ENCODE results near the gene AUTS2. TPM values are rescaled to one million over a fixed set of nuclear protein-coding genes. Genes with fewer than 3 reads are reported as not detected.

Gene AUTS2
- total RNA-seq, 1 experiment from 2014 or later, result 50.0 TPM

- POLR2A ChIA-PET, result interaction anchor here (0.7 kb wide), 1 partner anchor 47 kb away, joined by 3 read pairs; no protein-coding TSS in a partner anchor
- TF ChIP-seq GABPB1 (CRISPR knock-in tag; IDR thresholded peaks at IDR 0.05), result no peak
- TF ChIP-seq PRRX2 (CRISPR knock-in tag; IDR thresholded peaks at IDR 0.05), result no peak
- no peak for TF ChIP-seq MYBL2 (CRISPR knock-in tag; IDR thresholded peaks at IDR 0.05)
- TF ChIP-seq TEAD1 (CRISPR knock-in tag; IDR thresholded peaks at IDR 0.05), result no peak
- no peak for TF ChIP-seq TP53 (CRISPR knock-in tag; IDR thresholded peaks at IDR 0.05)
- TF ChIP-seq NFATC4 (CRISPR knock-in tag; IDR thresholded peaks at IDR 0.05), result no peak
- TF ChIP-seq, protein P1, sequence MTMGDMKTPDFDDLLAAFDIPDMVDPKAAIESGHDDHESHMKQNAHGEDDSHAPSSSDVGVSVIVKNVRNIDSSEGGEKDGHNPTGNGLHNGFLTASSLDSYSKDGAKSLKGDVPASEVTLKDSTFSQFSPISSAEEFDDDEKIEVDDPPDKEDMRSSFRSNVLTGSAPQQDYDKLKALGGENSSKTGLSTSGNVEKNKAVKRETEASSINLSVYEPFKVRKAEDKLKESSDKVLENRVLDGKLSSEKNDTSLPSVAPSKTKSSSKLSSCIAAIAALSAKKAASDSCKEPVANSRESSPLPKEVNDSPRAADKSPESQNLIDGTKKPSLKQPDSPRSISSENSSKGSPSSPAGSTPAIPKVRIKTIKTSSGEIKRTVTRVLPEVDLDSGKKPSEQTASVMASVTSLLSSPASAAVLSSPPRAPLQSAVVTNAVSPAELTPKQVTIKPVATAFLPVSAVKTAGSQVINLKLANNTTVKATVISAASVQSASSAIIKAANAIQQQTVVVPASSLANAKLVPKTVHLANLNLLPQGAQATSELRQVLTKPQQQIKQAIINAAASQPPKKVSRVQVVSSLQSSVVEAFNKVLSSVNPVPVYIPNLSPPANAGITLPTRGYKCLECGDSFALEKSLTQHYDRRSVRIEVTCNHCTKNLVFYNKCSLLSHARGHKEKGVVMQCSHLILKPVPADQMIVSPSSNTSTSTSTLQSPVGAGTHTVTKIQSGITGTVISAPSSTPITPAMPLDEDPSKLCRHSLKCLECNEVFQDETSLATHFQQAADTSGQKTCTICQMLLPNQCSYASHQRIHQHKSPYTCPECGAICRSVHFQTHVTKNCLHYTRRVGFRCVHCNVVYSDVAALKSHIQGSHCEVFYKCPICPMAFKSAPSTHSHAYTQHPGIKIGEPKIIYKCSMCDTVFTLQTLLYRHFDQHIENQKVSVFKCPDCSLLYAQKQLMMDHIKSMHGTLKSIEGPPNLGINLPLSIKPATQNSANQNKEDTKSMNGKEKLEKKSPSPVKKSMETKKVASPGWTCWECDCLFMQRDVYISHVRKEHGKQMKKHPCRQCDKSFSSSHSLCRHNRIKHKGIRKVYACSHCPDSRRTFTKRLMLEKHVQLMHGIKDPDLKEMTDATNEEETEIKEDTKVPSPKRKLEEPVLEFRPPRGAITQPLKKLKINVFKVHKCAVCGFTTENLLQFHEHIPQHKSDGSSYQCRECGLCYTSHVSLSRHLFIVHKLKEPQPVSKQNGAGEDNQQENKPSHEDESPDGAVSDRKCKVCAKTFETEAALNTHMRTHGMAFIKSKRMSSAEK (CRISPR knock-in tag; IDR thresholded peaks at IDR 0.05; ENCODE audit: borderline replicate concordance), result no peak
- TF ChIP-seq E2F4 (CRISPR knock-in tag; IDR thresholded peaks at IDR 0.05; ENCODE audit: borderline replicate concordance, low read depth), result no peak
- TF ChIP-seq ZNF232 (CRISPR knock-in tag; IDR thresholded peaks at IDR 0.05), result no peak
- TF ChIP-seq, protein P2, sequence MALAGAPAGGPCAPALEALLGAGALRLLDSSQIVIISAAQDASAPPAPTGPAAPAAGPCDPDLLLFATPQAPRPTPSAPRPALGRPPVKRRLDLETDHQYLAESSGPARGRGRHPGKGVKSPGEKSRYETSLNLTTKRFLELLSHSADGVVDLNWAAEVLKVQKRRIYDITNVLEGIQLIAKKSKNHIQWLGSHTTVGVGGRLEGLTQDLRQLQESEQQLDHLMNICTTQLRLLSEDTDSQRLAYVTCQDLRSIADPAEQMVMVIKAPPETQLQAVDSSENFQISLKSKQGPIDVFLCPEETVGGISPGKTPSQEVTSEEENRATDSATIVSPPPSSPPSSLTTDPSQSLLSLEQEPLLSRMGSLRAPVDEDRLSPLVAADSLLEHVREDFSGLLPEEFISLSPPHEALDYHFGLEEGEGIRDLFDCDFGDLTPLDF (CRISPR knock-in tag; IDR thresholded peaks at IDR 0.05), result no peak
- TF ChIP-seq ERG (CRISPR knock-in tag; IDR thresholded peaks at IDR 0.05), result no peak
- no peak for TF ChIP-seq EMX1 (CRISPR knock-in tag; IDR thresholded peaks at IDR 0.05)
- TF ChIP-seq ZNF396 (CRISPR knock-in tag; IDR thresholded peaks at IDR 0.05; ENCODE audit: borderline replicate concordance), result no peak
- ATAC-seq, result no peak
- CTCF ChIA-PET, result no interaction called here
- Mint-ChIP-seq H3K36me3 (no peaks in the 10 kb centered on the region), H3K4me1 (peaks cover 14% of the 10 kb centered on the region), H3K27ac (no peak overlapping the region), H3K4me3 (no peak overlapping the region), H3K9me3 (no peaks in the 10 kb centered on the region), H3K27me3 (ENCODE audit: low read depth) (peaks cover 32% of the 10 kb centered on the region)
- no peak for DNase-seq (ENCODE audit: low spot score)
Measured at GRCh38 chr7:70674571-70675010, 1076.3 kb downstream of the AUTS2 start.

DNA sequence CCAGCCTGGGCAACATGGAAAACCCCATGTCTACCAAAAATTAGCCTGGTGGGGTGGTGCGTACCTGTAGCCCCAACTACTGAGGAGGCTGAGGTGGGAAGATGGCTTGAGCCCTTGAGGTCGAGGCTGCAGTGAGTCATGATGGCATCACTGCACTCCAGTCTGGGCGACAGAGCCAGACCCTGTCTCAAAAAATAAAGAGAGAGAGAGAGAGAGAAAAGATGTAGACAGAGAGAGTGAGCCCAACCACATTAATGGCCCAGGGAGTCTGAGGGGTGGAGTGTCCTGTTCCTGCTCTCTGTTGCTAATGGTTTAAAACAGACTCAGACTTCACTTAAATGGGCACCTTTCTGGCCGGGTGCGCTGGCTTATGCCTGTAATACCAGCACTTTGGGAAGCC lies 1078.0 kb downstream of the AUTS2 start:
- ChIA-PET POLR2A (no interaction called here), CTCF (no interaction called here)
- DNase-seq (ENCODE audit: low spot score), result no peak
- Mint-ChIP-seq H3K27ac (no peak overlapping the region), H3K4me3 (no peak overlapping the region), H3K27me3 (ENCODE audit: low read depth) (peaks cover 48% of the 10 kb centered on the region), H3K9me3 (no peaks in the 10 kb centered on the region), H3K36me3 (no peaks in the 10 kb centered on the region), H3K4me1 (peaks cover 29% of the 10 kb centered on the region)
- no peak for ATAC-seq
- TF ChIP-seq ELF4 (CRISPR knock-in tag; IDR thresholded peaks at IDR 0.05; ENCODE audit: low read depth), result no peak
- no peak for TF ChIP-seq ZNF416 (CRISPR knock-in tag; IDR thresholded peaks at IDR 0.05)
- no peak for TF ChIP-seq PREB (CRISPR knock-in tag; IDR thresholded peaks at IDR 0.05; ENCODE audit: borderline replicate concordance)
- TF ChIP-seq GRHL2 (CRISPR knock-in tag; IDR thresholded peaks at IDR 0.05; ENCODE audit: insufficient replicate concordance, severe bottlenecking), result no peak
- TF ChIP-seq ESRRA (CRISPR knock-in tag; IDR thresholded peaks at IDR 0.05; ENCODE audit: borderline replicate concordance), result no peak
- TF ChIP-seq, protein P1 (CRISPR knock-in tag; IDR thresholded peaks at IDR 0.05; ENCODE audit: borderline replicate concordance), result no peak
- no peak for TF ChIP-seq ZBTB21 (CRISPR knock-in tag; IDR thresholded peaks at IDR 0.05; ENCODE audit: borderline replicate concordance)
- TF ChIP-seq ZNF219 (CRISPR knock-in tag; IDR thresholded peaks at IDR 0.05; ENCODE audit: borderline replicate concordance), result no peak
- no peak for TF ChIP-seq CBFB (CRISPR knock-in tag; IDR thresholded peaks at IDR 0.05; ENCODE audit: low read depth)
